ENCODE measurements around the gene PPP2R1B. TPM values are rescaled to one million over a fixed set of nuclear protein-coding genes. Genes with fewer than 3 reads are reported as not detected.
A peak's percentile ranks its signal among the peaks of the same experiment; 100 is the strongest.

Gene PPP2R1B
- 7.8 TPM for total RNA-seq
- long read RNA-seq, full-length matches to known transcripts = 2 of 3 reads
- long read RNA-seq, partial matches to known transcripts = 0 of 3 reads
- long read RNA-seq, other reads (novel, unspliced or antisense) = 1 of 3 reads

DNA sequence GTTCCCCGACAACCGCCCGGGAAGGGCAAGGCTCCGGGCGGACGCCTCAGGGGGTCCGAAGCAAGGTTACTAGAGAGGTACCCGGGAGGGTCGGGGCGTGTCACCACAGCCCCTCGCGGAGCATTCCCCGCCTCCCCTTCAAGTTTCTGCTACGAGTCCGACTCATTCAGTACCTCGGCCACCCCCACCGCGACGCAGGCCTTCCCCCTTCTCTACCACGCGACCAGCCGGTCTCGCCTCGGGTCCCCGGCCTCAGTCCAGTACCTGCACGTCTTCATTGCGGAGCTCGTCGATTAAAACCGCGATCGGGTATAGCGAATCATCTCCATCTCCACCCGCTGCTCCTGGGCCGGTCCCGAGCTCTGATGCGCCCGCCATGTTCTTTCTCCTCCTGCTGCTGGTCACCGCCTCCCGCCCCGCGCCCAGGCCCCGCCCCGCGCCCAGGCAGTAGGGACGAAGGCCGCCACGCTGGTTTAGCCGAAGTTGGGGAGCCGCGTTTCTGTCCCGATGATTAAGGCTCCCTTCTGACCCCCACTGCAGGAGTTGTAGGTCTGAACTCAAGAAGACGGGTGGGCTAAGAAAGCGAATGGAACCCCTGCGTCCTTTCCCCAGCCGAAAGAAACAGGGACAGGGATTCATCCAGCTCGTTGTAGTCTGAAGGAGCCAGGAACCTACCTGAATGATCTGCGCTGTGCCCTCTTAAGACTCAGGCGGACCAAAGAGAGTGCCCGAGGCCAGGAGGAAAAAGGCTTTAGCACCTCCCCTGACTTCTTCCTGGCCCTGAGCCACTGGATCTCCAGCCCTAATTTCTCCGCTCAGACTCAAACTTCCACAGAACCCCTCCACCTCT lies at the start of gene PPP2R1B:
TSS of gene PPP2R1B (minus strand) at position 406 of the 850 bp plus-strand sequence. CDS start at position 378, 28 bp downstream.
- DNase-seq (ENCODE audit: missing footprints) = peak; percentile 89
- intact Hi-C loops (cut with DNase I) = loop anchor here (5.0 kb wide), 1 partner anchor 59 kb away; no protein-coding TSS in a partner anchor
- ATAC-seq = peak; percentile 97

DNA sequence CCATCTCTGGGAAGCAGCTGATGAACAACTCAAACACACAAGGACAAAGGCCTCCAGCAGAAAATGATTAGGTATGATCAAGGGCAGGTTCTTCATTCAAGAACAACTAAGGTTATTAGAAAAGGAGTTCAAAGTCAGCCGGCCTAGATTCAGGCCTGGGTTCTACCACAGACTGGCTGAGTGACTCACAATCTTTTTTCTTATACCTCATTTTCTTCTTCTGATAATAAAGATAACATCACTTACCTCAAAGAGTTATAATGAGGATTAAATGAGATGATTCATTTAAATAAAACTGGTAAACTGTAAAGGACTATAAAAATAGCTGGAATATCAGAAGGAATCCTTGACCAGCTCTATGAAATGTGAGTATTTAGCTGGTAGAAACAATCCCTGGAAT lies 49.3 kb upstream of the PPP2R1B start:
- no peak for ATAC-seq
- intact Hi-C loops (cut with DNase I) = no loop called here
- no peak for DNase-seq (ENCODE audit: missing footprints)

DNA sequence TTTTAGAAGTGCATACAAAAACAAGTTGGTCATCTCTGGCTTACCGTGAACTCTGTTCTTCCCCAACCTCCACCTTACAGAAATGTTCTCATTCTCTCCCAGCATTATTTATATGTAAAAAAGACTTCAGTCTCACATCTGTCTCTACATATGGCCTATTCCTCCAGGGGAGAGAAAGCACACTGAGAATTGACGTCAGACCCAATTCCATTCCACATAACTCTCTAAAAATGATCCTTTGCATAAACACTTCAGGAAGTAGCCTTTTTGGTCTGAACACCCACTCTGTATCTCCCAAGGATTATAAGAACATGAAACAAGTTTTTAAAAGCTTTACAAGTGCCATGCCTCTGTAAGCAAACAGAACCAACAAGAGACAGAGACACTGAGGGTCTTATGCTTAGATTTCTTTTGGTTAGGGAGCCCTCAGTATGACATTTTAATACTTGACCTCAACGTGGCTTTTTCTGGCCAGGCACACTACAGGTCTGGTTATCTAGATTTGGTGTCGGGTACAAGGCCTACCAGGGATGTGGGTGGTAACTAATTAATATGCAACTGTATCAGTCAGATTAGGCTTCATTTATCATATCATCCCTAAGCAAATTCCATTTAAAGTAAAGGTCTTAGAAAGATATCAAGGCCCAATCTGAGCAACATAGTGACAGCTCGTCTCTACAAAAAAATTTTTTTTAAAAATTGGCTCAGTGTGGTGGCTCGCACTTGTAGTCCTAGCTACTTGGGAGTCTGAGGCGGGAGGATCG lies 48.5 kb upstream of the PPP2R1B start:
- DNase-seq (ENCODE audit: missing footprints) (no peak), ATAC-seq (no peak)
- intact Hi-C loops (cut with DNase I) = no loop called here

DNA sequence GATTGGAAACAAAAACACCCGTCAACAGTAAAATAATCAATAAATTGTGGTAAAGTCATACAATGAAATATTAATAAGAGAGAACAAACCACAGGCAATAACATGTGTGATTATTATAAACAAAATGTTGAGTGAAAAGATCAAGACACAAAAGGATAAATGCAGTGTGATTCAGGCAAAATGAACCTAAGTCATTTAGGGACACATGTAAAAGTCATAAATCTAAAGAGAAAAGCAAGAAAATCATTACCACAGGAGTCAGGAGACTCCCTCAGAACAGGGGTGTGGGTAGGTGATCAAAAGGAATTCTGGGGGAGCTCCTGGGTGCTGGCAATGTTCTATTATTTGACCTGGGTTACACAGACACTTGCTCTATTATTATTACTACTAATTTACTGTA lies 47.9 kb upstream of the PPP2R1B start:
- DNase-seq (ENCODE audit: missing footprints) (no peak), ATAC-seq (no peak)

DNA sequence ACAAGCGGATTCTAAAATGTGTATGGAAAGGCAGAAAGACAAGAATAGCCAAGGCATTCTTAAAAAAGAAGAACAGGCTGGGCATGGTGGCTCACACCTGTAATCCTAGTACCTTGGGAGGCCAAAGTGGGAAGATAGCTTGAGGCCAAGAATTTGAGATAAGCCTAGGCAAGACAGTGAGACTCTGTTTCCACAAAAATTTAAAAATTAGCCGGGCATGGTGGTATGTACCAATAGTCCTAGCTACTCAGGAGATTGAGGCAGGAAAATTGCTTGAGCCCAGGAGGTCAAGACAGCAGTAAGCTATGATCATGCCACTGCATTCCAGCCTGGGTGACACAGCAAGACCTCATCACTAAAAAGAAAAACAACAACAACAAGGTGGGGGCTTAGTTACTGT lies 46.0 kb upstream of the PPP2R1B start:
- no peak for ATAC-seq
- no peak for DNase-seq (ENCODE audit: missing footprints)
- intact Hi-C loops (cut with DNase I) = no loop called here

More for the DNA sequence above, 47.9 kb upstream of the PPP2R1B start:
- intact Hi-C loops (cut with DNase I) = no loop called here

DNA sequence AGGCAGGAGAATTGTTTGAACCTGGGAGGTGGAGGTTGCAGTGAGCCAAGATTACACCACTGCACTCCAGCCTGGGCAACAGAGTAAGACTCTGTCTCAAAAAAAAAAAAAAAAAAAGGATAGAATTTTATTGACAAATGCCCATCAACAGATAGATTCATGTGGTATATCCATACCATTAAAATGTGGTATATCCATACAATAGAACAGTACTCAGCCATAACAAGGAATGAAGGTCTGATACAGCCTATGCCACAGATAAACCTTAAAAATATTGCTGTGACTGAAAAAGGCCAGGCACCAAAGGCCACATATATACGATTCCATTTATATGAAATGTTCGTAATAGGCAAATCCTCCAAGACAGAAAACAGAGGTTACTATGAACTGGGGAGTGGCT lies 45.3 kb upstream of the PPP2R1B start:
- no peak for ATAC-seq
- intact Hi-C loops (cut with DNase I) = no loop called here

DNA sequence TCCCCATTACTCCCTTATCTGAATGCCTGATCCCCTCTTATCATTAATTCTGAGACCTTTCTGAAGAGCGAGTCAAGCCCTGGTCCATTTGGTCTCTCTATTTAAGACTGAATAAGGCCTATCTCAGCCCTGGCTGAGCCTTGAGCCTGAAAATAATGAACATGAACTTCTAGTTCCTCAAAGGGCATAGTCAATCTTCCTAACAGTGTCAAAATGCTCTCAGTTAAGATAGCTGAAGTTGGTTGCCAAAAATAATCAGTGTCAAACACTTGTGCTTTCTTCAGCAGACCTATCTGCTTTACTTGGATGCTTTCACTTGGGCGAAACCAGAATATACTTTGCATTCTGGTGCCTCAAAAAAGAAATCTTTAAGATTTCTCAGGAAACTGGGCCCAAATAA lies 42.6 kb upstream of the PPP2R1B start:
- DNase-seq (ENCODE audit: missing footprints) (no peak), ATAC-seq (peak; percentile 70)
- intact Hi-C loops (cut with DNase I) = no loop called here

More for the DNA sequence above, 45.3 kb upstream of the PPP2R1B start:
- no peak for DNase-seq (ENCODE audit: missing footprints)

DNA sequence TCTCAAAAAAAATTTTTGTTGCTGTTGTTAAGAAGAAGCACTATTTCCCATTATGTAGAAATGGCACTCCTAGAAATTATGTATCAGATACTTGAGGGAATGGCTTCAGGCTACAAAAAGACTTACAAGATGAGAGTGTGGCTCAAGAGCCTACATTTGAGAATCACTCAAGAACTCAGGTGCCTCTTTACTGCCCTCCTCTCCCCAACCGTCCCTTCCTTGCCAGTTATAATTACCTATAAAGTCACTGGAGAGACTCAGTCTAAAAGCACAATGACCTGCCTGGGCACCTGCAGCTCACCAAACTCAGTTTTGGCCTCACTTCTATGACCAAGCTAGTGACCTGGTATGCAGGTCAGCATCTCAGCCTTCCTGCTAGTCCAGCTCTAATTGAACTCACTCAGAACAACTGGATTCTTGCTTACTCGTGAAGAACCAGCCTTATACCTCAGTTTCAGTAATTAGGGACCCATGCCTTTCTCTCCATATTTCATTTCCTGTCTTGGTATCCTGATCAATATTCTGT lies 41.9 kb upstream of the PPP2R1B start:
- DNase-seq (ENCODE audit: missing footprints) (no peak), ATAC-seq (no peak)
- intact Hi-C loops (cut with DNase I) = no loop called here

DNA sequence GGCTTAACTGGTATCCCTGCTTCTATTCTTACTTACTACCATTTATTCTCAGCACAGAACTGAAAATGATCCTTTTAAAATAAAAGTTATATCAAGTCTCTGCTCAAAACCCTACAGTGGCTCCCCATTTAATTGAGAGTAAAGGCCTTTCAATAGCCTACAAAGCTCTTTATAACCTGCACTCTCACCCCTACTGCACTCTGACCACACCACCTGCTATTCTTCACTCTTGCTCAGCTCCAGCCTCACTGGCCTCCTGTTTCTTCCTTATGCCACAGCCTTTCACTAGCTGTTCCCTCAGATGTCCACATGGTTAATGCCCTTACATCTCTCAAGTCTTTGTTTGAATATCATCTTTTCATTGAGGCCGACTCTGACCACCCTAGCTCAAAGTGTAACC lies 40.9 kb upstream of the PPP2R1B start:
- no peak for ATAC-seq
- intact Hi-C loops (cut with DNase I) = no loop called here
- DNase-seq (ENCODE audit: missing footprints) = no peak

DNA sequence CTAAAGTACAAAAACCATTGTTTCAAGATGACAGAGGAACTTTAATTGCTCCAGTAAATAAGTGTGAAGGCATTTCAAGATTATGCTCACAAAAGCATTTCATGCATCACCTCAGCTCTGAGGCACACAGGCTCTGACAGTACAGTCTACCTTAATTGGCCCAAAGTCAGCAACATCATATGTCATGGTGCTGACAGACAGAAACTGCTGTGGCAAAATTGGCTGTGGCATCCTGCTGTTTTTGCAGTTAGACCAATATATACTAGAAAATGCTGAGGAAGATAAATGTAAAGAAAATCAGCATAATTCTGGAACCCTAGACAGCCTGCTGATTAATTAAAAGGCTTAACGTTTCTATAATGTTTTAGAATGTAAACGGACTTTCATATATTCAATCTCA lies 34.9 kb upstream of the PPP2R1B start:
- intact Hi-C loops (cut with DNase I) = no loop called here
- DNase-seq (ENCODE audit: missing footprints) = no peak
- no peak for ATAC-seq

DNA sequence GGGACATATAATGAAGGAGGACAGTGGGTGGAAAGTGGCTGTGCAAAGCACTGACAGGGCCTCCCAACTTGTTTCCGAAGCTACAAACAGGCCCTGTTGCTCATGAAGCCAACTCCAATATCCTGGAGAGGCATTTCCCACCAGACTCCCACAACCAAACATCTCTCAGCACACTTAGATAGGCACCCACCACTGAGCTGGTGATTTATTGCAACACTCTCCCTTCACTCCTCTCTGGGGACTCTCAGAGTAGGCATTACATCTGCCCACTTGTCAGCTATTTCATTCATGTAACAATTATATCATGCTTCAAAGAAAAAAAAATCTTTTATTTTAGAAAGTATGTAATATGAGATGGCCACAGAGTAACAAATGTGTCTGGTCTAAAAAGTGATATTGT lies 32.1 kb upstream of the PPP2R1B start:
- DNase-seq (ENCODE audit: missing footprints) = no peak
- intact Hi-C loops (cut with DNase I) = no loop called here
- ATAC-seq = no peak

DNA sequence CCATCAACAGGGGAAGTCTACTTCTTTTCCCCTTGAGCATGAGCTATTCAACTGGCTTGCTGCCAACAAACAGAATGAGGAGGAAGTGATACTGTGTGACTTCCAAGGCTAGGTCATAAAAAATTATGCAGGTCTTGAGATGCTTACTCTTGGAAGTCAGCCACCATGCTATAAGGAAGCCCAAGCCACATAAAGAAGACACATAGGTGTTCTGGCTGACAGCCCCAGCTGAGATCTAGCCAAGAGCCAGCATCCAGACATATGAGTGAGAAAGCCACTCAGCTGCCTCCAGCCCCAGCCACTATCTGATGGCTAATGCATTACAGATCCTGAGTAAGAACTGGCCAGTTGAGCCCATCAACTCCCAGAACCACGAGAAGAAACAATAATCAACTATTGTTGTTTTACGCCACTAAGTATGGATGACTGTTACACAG lies 31.0 kb upstream of the PPP2R1B start:
- no peak for DNase-seq (ENCODE audit: missing footprints)
- ATAC-seq = peak; percentile 13
- intact Hi-C loops (cut with DNase I) = no loop called here

DNA sequence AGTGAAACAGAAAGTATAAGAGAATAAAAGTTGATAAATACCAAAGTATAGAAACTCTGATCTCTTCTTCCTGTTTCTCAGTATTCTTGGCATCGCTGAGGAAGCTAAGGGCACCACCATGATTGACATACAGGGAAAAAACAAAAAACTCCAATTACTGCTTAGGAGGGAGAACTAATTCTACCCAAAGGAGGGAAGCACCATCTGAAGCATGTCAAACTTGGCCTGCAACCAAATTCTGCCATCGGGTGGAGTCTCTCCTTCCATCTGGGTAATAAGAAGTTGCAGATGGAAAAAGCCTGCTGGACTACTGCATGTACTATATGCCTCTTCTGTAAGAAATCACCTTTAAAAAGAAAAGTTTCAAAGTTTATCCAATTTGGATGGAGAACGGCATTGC lies 30.5 kb upstream of the PPP2R1B start:
- DNase-seq (ENCODE audit: missing footprints) (no peak), ATAC-seq (peak; percentile 6)
- intact Hi-C loops (cut with DNase I) = no loop called here

DNA sequence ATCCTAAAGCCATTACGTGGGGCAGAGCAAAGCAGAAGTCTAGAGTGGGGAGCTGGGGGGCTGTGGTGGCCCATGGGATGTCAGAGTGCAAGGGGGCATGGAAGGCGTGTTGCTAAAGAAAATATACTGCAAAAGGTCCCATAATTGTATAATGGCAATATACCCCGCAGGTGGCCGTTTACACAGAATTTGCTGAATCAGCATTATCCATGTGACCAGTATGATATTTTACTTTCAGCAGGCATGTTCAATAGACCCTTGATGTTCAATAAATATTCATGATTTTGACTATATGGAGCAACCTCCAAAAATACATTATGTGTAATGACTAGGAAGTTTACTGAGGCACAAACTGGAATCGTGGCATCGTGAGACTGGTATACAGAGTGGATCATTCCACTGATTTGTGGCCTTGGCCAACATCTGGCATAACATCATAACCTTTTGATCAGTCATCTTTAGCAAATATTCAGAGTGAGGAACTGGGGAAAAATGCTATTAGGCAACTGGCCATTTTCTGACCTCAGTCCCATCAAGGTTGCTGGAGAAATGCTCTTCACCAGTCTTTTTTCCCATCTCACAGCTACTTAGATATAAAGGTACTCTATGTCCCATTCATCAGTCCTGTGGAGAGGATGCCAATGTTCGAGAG lies 29.3 kb upstream of the PPP2R1B start:
- intact Hi-C loops (cut with DNase I) = no loop called here
- no peak for ATAC-seq

DNA sequence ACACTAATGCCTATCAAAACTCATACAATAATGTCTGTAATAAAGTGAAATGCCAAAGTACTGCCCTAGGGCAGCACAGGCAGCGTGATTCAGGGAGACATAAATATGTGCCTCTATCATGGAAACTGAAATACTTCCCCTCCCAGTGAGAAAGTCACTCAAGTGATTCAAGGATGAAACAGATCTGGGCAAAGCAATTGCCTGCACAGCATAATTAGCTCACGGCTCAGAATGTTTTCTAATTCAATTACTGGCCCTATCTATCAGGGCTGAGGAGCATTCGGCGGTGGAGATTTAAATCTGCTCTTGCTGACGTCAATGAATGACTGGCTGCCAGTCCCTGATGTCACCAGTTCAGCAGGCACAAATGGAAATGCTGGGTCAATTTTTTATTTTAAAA lies 27.7 kb upstream of the PPP2R1B start:
- no peak for DNase-seq (ENCODE audit: missing footprints)
- intact Hi-C loops (cut with DNase I) = no loop called here
- ATAC-seq = peak; percentile 40

More for the DNA sequence above, 29.3 kb upstream of the PPP2R1B start:
- DNase-seq (ENCODE audit: missing footprints) = no peak

DNA sequence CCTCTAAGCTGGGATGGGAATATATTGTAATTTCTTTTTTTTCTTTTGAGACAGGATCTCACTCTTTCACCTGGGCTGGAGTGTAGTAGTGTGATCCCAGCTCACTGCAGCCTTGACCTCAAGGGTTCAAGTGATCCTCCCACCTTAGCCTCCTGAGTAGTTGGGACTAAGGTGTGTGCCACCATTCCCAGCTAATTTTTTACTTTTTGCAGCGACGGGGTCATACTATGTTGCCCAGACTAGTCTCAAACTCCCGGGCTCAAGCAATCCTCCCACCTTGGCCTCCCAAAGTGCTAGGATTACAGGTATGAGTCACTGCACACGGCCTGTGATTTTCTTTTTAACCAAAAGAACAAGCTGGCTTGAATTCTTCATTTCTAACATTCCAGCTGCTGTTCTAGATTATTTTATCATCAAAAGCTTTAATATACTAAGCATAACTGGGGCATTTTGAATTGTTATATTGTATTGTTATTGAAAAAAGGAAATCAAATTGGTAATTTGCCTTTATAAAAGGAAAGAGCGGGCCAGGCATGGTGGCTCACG lies 26.8 kb upstream of the PPP2R1B start:
- intact Hi-C loops (cut with DNase I) = no loop called here
- no peak for DNase-seq (ENCODE audit: missing footprints)
- ATAC-seq = no peak

DNA sequence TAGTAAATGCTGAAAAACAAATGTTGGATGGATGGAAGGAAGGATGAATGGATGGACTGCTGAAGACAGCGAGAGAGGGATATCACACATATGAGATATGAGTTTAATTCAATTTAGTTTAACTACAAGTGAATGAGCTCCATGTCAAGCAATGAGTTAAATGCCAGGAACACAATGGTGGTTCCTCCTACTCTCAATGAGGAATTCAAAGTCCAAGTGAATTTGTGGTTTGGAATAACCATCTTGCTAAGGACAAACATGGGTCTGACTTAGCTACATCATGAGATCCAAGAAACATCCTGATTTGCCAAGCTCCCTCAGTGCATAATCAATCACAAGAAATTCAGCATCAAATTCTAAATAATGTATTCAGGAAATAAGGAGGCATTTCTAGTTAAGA lies 26.1 kb upstream of the PPP2R1B start:
- ATAC-seq (no peak), DNase-seq (ENCODE audit: missing footprints) (no peak)
- intact Hi-C loops (cut with DNase I) = no loop called here

DNA sequence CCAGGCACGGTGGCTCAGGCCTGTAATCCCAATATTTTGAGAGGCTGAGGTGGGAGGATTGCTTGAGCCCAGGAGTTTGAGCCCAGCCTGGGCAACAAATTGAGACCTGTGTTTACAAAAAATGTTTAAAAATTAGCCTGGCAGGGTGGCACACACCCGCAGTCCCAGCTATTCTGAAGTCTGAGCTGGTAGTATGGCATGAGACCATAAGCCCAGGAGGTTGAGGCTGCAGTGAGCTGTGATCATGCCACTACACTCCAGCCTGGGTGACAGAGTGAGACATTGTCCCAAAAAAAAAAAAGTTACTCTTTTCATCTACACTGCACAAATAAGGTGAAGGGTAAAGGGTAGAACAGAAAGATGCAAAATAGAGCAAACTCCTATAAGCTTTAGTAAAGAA lies 22.3 kb upstream of the PPP2R1B start:
- intact Hi-C loops (cut with DNase I) = no loop called here
- no peak for ATAC-seq
- DNase-seq (ENCODE audit: missing footprints) = no peak

DNA sequence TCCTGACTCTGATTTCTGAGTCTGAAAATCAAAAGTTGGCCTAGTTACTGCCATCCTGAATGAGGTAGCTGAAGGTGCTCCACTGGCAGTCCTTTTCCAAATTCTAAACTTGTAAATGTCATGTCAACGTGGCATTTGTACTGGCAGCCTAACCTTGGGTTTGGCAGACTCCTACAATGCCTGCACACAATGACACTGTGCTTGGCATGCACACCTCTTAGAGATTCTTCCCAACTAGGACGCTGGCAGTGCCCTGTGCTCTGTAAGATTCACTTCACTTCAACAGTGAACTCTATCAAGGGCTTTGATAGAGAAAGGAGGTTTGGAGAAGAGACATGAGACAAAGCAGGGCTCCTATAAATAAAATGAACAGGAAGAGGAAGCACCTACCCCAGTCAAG lies 21.9 kb upstream of the PPP2R1B start:
- DNase-seq (ENCODE audit: missing footprints) (peak; percentile 70), ATAC-seq (peak; percentile 89)
- intact Hi-C loops (cut with DNase I) = no loop called here
